HCT116 (cell line): ENCODE measurements around the gene HMCN2.

ENCODE experiments used
- CBX3 ChIP-seq: IDR thresholded peaks from 2 replicates; pipeline ENCODE4 v1.6.1; 2012; ENCODE audit warnings: low read depth
- CTCF ChIP-seq, 3 experiments: fragments of 200-600 bp in 1 of 3; sonication (generic) in 1 of 3; IDR thresholded peaks in 2 of 3; conservative IDR thresholded peaks in 1 of 3; 2 replicates each; pipeline ENCODE4 v1.5.1; 2012 to 2017; ENCODE audit warnings: low read depth in 2 of 3, low read length in 2 of 3, antibody characterized with exemption in 1 of 3, borderline replicate concordance in 1 of 3, control low read depth in 1 of 3, mild to moderate bottlenecking in 1 of 3, mixed read lengths in 1 of 3, mixed run types in 1 of 3, moderate library complexity in 1 of 3; ENCODE audit not compliant: insufficient read depth in 1 of 3
- EGR1 ChIP-seq: IDR thresholded peaks from 2 replicates; pipeline ENCODE4 v1.6.1; 2012; ENCODE audit warnings: low read depth
- EZH2 ChIP-seq: fragments of 200-600 bp; sonication (generic); IDR thresholded peaks from 2 replicates; pipeline ENCODE4 v1.6.1; 2017; ENCODE audit warnings: antibody characterized with exemption, mixed run types
- MAX ChIP-seq: IDR thresholded peaks from 2 replicates; pipeline ENCODE4 v1.6.1; 2012
- POLR2A ChIP-seq: IDR thresholded peaks from 2 replicates; pipeline ENCODE4 v1.7.0; 2011; ENCODE audit warnings: borderline replicate concordance; ENCODE audit not compliant: insufficient read depth, insufficient read length; ENCODE audit errors: extremely low read depth
- POLR2AphosphoS5 ChIP-seq: IDR thresholded peaks from 2 replicates; pipeline ENCODE4 v1.6.1; 2011; ENCODE audit warnings: mild to moderate bottlenecking, low read depth, low read length, moderate library complexity
- SP1 ChIP-seq: IDR thresholded peaks from 2 replicates; pipeline ENCODE4 v1.6.1; 2012; ENCODE audit warnings: low read depth
- TCF7L2 ChIP-seq: IDR thresholded peaks from 2 replicates; pipeline ENCODE4 v1.7.0; 2011; ENCODE audit warnings: borderline replicate concordance, inconsistent platforms; ENCODE audit not compliant: insufficient read depth, insufficient read length; ENCODE audit errors: extremely low read depth

- TF ChIP-seq MAX, result no peak
- no peak for TF ChIP-seq CBX3
- TF ChIP-seq EGR1, result no peak
- TF ChIP-seq CTCF (IDR thresholded peaks at IDR 0.05 in 2 of 3, conservative IDR thresholded peaks at IDR 0.05 in 1 of 3; ENCODE audit: borderline replicate concordance in 1 of 3, insufficient read depth in 1 of 3, low read depth in 2 of 3, low read length in 2 of 3), result no peak
- no peak for TF ChIP-seq POLR2AphosphoS5
- no peak for TF ChIP-seq POLR2A
- TF ChIP-seq TCF7L2, result no peak
- TF ChIP-seq EZH2, result no peak
- no peak for TF ChIP-seq SP1
These were observed 162.6 kb downstream of the HMCN2 start for GRCh38 chr9:130428086-130428665.
